ENCODE data around the gene DDX41. TPM values are rescaled to one million over a fixed set of nuclear protein-coding genes. Genes with fewer than 3 reads are reported as not detected.
A peak's percentile ranks its signal among the peaks of the same experiment; 100 is the strongest.

DDX41 gene
- total RNA-seq, 1 experiment from 2014 or later = 137 TPM

DNA sequence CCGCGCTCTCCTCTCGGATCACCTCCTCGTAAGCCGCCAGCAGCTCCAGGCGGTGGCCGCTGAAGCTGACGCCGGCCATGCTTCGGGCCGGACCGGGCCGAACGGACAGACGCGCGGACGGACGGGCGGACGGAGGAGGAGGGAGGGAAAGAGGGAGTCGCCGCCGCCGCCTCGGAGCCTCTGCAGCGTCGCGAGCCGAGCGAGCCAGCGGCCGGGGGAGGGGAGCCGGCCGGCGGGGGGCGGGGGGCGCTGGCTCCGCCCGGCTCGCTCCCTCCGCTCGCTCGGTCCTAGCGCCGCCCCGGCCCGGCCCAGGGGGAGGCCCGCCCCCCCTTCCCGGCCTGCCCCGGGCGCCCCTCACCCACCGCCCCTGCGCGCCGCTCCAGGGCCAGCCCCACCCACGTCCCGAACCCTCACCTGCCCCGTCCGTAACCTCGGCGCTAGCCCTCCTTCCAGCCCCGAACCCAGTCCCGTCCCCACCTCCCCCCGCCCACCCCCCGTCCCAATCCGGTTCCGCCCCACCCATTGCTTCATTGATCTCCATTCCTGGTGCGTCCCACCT, 43.2 kb downstream of the DDX41 start, which contains the start of gene DBN1:
DBN1 (minus strand) TSS at position 192 of the 559 bp plus-strand sequence; CDS start at position 79, 113 bp downstream.
- Mint-ChIP-seq H3K9me3 (ENCODE audit: unreplicated experiment) (no peaks in the 10 kb centered on the region), H3K4me3 (ENCODE audit: unreplicated experiment) (peak within 1 kb of the TSS; percentile 74), H3K36me3 (ENCODE audit: insufficient read depth, unreplicated experiment) (peaks cover 26% of the 10 kb centered on the region), H3K4me1 (ENCODE audit: low read depth, unreplicated experiment) (peaks cover 37% of the 10 kb centered on the region), H3K27me3 (ENCODE audit: insufficient read depth, unreplicated experiment) (no peaks in the 10 kb centered on the region), H3K27ac (ENCODE audit: unreplicated experiment) (peak within 1 kb of the TSS; percentile 11)
- CTCF ChIA-PET = interaction anchor here (1.0 to 3.7 kb wide), 3 partner anchors 16 to 69 kb away, joined by 3 to 19 read pairs (median 5); no protein-coding TSS in a partner anchor
- intact Hi-C loops (cut with micrococcal nuclease; ENCODE audit: unreplicated experiment) = loop anchor here (2.0 kb wide), 1 partner anchor 17 kb away; no protein-coding TSS in a partner anchor
- POLR2A ChIA-PET = interaction anchor here (1.2 to 1.4 kb wide), 2 partner anchors 16 to 24 kb away, joined by 3 to 6 read pairs; partner anchors contain the start of gene PDLIM7
- BruUV-seq (replicated peaks) = no TSS peak
- peak within 1 kb of the TSS; percentile 86 for H3K4me3 ChIP-seq (ENCODE audit: low read depth, low read length)
- H3K4me1 ChIP-seq = peaks cover 40% of the 10 kb centered on the region
- H3K9me3 ChIP-seq = no peaks in the 10 kb centered on the region
- peaks cover 1% of the 10 kb centered on the region; the same call in 1 of the 2 replicates for H3K36me3 ChIP-seq (ENCODE audit: control insufficient read depth, insufficient read depth, low read length)
- no peaks in the 10 kb centered on the region for H3K27me3 ChIP-seq (replicated peaks; ENCODE audit: control insufficient read depth, insufficient read depth, low read length)
- TF ChIP-seq, protein P1, sequence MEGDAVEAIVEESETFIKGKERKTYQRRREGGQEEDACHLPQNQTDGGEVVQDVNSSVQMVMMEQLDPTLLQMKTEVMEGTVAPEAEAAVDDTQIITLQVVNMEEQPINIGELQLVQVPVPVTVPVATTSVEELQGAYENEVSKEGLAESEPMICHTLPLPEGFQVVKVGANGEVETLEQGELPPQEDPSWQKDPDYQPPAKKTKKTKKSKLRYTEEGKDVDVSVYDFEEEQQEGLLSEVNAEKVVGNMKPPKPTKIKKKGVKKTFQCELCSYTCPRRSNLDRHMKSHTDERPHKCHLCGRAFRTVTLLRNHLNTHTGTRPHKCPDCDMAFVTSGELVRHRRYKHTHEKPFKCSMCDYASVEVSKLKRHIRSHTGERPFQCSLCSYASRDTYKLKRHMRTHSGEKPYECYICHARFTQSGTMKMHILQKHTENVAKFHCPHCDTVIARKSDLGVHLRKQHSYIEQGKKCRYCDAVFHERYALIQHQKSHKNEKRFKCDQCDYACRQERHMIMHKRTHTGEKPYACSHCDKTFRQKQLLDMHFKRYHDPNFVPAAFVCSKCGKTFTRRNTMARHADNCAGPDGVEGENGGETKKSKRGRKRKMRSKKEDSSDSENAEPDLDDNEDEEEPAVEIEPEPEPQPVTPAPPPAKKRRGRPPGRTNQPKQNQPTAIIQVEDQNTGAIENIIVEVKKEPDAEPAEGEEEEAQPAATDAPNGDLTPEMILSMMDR (IDR thresholded peaks at IDR 0.05; ENCODE audit: insufficient read depth in 1 of 2, low read depth in 1 of 2, low read length in 1 of 2, severe bottlenecking in 1 of 2, unreplicated experiment in 1 of 2) = no peak
- peak in 1 of 2 experiments; percentile 55 for DNase-seq

DNA sequence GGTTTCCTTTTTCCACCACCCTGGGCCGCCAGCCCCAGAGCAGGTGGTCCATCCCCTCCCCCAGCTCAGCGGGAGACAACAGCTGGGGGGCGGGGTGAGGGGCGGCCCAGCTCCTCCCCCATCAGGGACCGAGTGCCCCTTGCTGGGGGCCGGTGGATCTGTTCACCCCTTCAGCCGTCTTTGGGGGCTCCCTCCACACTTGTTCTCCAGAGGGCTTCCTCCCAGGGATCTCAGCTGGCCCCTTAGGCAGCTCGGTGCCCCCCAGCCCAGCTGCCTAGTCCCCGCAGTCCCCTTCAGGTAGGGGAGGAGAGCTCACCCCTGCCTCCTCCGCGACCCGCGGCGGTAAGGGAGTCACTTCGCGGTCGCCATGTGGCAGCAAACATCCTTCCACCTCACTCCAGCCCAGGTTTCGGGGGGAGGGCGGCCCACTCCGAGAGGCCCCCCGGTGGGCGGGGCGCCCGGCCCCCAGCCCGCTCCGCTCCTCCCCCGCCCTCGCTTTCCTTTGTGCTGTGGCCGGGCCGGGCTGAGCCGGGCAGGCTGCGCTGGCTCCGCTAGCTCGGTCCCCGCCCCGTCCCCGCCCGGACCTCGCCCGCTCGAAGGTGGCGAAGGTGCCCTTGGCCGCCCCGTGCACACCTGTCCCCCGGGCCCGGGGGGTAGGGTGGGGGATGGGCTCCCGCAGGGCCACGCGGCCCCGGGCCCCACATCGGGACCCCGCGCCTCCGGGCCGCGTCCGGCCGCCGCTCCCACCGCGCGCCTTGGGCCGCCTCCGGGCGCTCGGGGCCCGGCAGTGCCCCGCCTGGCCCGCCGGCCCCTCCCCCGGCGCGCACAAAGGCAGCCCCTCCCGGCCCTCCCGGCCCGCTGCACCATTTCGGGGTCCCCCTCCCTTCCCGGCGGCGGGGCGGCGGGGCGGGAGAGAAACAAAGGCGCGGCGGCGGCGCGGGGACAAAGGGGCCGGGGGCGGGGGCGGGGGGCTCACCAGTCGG, 44.0 kb downstream of the DDX41 start:
- no peaks in the 10 kb centered on the region for H3K27me3 Mint-ChIP-seq (ENCODE audit: insufficient read depth, unreplicated experiment)
- H3K27ac Mint-ChIP-seq (ENCODE audit: unreplicated experiment) = no peak overlapping the region
- peak overlapping the region; percentile 74 for H3K4me3 Mint-ChIP-seq (ENCODE audit: unreplicated experiment)
- peaks cover 40% of the 10 kb centered on the region for H3K4me1 Mint-ChIP-seq (ENCODE audit: low read depth, unreplicated experiment)
- peaks cover 26% of the 10 kb centered on the region for H3K36me3 Mint-ChIP-seq (ENCODE audit: insufficient read depth, unreplicated experiment)
- TF ChIP-seq, protein P1 (IDR thresholded peaks at IDR 0.05; ENCODE audit: insufficient read depth in 1 of 2, low read depth in 1 of 2, low read length in 1 of 2, severe bottlenecking in 1 of 2, unreplicated experiment in 1 of 2) = no peak
- Histone ChIP-seq H3K36me3 (ENCODE audit: control insufficient read depth, insufficient read depth, low read length) (peaks cover 3% of the 10 kb centered on the region; the same call in 1 of the 2 replicates), H3K4me1 (peaks cover 45% of the 10 kb centered on the region), H3K4me3 (ENCODE audit: low read depth, low read length) (peak overlapping the region; percentile 86), H3K9me3 (no peaks in the 10 kb centered on the region), H3K27me3 (replicated peaks; ENCODE audit: control insufficient read depth, insufficient read depth, low read length) (no peaks in the 10 kb centered on the region)
- ChIA-PET POLR2A (interaction anchor here (0.6 to 1.4 kb wide), 3 partner anchors 15 to 25 kb away, joined by 3 to 6 read pairs (median 4); partner anchors contain the start of gene PDLIM7), CTCF (interaction anchor here (0.7 to 3.7 kb wide), 9 partner anchors 15 to 82 kb away, joined by 3 to 19 read pairs (median 5); partner anchors contain the start of gene PDLIM7)
- intact Hi-C loops (cut with micrococcal nuclease; ENCODE audit: unreplicated experiment) = loop anchor here (1.0 to 2.0 kb wide), 2 partner anchors 16 to 25 kb away; partner anchors contain the start of gene PDLIM7
- peak in 1 of 2 experiments; percentile 71 for DNase-seq
- no TSS peak for BruUV-seq (replicated peaks)
- no peaks in the 10 kb centered on the region for H3K9me3 Mint-ChIP-seq (ENCODE audit: unreplicated experiment)

Data from Caco-2 (cell line).